Activated CD4-positive, CD25-positive, alpha-beta regulatory T cell treated with anti-CD3 and anti-CD28 coated beads, Interleukin-2, amount 50 U/mL, for 24 hours (primary cell): Measurements from ENCODE around the gene NRGN.

Experiments used
- ATAC-seq, 2 donors: fragments of 150-1000 bp; cut with Tn5 transposase; one replicate each; pipeline ENCODE4 v1.10.0; 2021; ENCODE audit warnings: mild to moderate bottlenecking in 1 of 2, moderate library complexity in 1 of 2

Gene NRGN

DNA sequence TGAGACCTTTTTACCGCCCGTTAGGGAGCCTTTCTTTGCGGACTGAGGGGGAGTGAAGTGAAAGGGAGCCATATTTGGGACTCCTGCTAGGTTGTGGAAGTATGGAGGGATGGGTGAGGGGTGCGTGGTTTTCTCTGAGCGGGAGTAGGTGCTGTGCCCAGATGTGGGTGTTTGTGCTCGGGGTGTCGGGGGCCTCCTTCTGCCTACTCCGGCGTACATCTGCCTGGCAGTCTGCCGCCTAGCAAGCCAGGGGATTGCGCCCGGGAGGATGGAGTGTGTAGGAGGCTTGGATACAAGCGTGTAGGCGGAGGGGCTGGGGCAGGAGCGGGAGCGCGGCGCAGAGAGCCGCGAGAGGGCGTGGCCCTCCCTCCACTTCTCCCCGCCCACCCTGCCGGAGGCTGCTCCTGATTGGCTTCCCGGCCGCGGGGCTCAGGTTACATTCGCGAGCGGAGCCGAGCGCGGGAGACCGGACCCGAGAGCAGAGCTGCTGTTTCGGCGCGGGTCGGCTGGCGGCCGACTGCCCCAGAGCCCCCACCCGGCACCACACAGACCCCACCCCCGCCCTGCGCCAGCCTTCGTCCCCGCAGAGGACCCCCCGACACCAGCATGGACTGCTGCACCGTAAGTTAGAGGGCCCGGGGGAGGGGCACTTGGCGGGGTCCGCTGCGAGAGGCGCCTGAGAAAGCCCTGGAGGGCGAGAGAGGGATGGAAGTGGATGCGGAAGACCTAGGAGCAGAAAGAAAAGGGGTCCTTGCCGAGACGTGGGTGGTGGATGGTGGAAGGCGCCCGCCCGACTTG, at the start of gene NRGN:
Gene NRGN (plus strand): TSS at position 464 of the 798 bp plus-strand sequence. CDS start 143 bp downstream, at position 607.
- peak; percentile 93 to 96 for ATAC-seq

DNA sequence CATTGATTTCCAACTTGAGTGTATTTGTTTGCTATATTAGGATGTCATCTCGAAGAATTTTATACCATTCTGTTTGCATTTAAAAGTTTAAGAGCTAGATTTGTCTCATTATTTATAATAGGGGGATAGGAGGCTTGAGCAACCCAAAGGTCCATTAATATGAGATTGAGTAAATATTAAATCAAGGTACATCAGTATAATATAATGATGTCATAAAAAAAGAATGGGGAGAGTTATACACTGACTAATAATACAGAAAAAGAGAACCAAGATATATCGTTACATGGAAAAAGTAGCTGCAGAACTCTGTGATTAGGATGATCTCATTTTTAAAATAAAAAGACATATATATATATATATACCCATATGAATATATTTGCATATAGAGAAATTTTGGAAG, 46.6 kb upstream of the NRGN start:
- ATAC-seq = no peak

DNA sequence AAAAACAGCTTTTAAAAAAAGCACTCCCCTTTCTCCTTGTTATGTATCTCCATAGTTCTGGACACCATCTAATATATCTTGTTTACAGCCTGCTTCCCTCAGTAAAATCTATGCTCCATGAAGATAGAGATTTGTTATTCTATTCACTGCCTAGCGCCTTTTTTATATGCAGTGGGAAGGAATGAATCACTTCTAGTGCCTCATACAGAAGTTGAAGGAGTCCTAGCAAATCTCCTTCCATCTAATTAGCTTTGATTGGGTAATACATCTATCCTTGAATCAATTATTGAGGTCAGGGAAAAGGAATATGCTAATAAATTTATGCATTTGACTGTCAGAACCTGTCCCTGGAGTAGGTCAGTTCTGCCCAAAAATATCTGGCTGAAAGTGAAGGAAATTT, 40.2 kb upstream of the NRGN start:
- ATAC-seq = no peak

DNA sequence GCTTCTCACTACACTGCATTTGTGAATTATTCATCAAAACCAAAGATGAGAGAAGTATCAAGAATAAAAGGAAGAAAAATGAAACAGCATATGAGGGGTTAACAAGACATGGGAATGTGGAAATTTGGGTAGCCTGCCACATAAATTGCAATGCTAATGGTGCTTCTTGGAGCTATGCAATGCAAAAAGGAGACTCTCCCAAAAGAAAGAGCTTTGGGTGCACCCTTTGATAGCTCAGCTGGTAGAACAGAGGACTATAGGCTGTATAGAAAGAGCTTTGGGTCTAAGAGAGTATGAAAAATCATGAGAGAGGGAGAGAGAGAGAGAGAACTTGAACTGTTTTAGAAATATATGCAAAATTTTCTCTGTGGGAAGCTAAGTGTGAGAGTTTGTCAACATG, 39.7 kb upstream of the NRGN start:
- no peak for ATAC-seq

DNA sequence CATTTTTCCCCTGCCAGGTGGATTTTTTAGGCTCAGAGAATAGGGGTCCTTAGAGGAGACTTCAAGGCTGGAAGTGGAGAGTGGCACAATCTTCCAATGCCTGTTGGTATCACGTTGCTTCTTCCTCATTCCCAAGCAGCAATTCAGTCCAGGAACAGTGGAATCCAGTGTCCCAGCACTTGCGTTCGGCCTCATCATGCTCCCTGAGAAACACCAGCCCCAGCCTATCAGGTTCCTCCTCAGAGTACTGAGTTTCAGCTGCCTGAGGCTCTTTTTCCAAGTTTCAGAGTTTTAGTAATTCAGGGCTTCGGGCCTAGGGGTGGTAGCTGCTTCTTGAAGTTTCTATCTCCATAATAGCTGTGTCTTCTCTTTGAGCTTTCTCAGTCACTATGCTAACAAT, 31.9 kb upstream of the NRGN start:
- ATAC-seq = no peak

DNA sequence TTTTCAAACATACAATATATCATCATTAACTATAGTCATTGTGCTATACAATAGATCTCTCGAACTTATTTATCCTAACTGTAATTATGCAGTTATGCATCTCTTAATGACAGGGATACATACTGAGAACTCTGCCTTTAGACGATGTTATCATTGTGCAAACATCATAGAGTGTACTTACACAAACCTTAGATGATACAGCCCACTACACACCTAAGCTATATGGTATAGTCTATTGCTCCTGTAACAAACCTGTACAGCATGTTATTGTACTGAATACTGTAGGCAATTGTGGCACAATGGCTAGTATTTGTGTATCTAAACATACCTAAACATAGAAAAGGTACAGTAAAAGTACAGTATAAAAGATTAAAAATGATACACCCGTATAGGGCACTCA, 27.4 kb upstream of the NRGN start:
- ATAC-seq = no peak

DNA sequence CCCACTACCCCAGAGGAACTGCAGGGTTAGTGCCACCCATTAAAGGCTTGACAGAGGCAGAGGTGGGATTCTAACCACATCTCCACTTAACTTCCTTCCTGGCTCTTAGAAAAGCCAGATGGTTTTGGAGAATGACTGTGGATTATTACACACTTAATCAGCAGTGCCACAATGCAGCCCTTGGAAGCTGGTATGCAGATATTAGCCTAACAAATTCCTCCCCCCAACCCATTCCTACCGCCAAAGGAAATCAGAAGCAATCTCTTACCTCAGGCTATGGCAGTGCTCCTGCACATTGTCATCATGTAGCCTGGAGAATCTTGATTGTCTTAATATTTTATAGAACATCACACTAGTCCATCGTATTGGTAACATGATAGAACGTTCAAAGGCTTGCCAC, 23.2 kb upstream of the NRGN start:
- ATAC-seq = no peak

DNA sequence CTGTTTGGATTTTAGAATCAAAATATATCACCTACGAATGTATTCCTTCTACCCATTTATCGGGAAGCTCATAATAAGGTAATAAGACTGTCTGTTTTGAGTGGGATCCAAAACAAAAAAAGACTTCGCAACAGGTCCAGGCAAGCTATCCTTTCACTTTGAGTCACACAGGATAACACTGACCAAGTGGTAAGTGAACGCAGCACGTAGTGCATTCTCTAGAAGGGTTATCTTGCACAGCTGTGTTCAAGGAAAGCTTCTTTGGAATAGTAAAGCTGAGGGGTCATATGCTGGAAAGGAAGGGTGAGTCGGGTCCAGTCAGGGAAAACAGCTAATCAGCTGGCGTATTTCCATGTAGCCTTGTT, 22.3 kb upstream of the NRGN start:
- ATAC-seq = no peak

DNA sequence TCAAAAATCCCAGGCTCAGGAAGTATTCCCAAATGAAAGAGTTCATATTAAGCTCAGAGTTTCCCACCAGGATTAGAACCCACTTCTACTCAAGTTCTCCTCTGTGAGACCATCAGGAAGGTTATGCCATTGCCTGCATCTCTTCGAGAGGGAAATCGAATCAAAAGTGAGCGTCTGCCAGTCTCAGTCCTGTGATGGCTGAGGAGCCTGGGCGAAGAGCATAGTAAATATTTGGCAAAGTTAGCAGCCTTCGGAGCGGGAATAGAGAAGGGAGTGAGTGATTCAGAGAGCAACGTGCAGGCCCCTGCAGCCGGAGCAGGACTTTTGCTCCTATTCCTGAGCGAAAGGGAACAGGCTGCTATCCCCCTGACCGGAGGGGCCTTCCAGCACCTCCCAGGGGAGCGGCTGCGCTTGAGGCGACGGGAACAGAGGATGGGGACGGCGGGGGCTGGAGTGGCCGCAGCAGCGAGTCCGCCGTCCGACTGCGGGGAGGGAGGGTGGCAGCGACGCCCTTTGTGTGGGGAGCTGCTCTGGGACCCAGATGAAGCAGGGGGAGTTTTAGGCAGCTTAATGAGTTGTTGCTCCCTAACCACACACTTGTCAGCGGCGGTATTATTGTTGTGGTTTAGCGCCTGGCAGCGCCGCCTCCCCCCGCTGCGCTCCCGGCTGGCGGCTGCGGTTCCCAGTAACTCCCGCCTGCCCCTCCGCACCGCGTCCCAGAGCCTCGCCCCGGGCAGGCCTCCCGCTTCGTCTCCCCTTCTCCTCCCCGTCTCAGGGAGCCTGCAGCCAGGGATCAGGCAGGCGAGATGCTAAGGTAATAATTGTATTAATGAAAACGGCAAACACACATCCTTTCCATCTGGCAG, 21.7 kb upstream of the NRGN start:
- peak in 1 of 2 donors; percentile 36 for ATAC-seq

DNA sequence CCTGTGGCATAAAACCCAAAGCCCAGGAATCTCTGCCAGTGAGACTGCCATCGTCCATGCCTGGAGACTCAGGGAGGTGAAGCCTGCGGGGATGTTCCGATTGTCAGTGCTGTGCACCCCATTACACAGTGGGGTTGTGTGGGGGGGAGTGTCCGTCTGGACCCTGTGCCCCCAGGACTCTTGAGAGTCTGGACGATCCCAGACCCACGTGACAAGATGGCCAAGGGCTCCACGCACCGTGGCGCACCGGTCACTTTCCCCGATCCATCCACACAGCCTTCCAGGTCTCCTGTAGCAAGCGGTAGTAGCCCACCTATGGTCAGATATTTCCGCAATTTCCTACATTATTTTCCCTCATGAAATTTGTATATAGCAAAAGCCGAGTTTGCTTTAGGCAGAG, 20.9 kb upstream of the NRGN start:
- no peak for ATAC-seq

DNA sequence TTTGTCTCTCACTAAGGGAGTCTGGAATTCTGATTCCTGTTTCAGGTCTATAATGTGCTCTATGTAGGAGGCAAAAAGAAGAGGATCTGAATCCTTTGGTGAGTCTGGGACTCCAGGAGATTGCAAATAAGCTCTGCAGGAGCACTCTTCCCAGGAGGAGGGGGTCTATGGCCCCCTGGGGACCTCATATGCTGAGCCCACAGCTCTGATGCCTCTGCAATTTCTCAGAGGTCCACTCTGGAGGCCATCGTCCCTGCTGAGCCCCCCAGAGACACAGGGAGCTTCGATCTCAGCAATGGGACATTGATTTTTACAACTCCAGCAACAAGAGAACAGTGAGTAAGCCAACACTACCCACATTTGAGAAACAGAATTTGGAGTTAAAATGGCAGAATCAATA, 20.2 kb upstream of the NRGN start:
- no peak for ATAC-seq

DNA sequence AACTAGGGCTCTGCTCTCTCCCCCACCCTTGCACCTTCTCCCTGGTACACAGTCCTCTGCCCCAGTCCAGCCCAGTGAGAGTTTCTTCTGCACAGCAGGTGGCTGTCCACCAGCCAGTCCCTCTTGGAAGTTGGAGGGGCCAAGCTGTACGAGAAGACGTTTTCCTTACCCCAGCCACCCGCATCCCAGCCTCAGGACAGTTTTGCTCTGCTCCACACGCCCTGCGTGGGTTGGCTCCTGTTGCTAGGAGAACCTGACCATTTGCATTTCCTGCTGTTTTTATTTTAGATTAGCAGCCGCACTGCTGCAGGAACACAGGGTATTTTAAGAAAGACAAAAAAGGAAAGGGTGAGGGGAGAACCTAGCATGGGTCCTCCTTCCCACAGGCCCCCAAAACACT, 17.6 kb upstream of the NRGN start:
- ATAC-seq = no peak

DNA sequence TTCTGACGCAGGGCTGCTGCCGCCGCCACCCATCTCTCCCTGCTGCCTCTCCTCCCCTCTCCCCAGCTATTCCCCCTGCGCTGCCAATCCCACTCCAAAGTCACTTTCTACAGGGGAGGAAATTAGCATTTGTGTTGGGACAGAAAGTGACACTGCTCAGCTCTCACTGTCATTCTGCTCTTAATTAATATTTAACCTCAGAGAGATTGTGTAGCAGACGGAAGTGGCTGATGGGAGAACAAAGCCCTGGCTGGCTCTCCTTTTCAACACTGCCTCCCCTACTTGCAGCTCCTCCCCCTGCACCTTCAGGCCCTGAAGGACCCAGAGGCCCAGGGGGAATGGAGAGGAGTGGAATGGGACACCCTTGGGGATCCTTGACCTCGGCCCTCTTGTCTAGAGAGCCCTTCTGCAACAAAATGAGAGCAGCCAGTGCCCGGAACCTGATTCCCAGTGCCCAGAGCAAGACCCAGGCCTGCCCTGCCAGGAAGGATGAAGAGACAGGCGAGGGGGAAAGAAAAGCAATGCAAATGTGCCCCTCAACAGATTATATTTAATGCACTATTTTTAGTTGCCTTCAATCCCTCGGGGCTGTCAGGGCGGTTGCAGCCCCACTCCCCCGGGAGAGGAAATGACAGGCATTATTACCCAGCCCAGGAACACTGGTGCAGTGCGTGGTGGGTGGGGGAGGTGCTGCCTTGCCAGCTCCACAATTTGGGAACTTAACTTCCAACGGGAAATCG, 14.6 kb upstream of the NRGN start:
- no peak for ATAC-seq

DNA sequence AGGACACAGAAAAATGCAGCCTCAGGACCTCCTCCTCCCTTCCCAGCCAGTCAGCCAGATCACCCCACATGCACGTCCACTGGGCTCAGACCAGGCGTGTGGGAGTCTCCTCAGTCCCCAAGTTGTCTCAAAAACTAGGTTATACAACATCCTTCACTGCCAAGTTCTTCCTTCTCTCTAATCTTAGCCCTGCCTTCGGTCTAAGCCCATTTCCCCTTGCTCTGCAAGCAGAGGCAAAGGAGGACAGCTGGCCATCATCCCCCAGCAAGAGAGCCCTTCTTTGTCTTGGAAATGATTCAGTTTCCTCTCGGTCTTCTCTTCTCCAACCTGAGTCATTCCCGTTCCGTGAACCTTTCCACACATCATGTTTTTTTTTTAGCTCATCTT, 14.0 kb upstream of the NRGN start:
- no peak for ATAC-seq

DNA sequence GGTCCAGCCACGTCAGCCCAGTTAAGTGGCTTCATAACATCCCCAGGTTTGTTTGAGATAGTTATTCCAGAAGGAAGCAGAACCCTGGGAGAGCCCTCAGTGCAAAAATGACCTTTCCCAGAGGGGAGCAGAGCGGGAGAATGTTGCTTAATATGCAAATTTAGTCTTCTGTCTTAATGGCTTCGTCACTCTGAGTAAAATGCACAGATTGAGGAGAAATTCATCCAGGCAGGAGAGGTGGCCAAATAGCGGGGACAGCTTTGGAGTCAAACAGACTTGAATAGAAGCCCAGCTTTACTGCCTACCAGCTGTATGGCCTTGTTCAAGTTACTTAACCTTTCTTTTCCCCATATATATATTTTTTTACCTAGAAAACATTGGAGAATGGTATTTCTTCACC, 12.3 kb upstream of the NRGN start:
- ATAC-seq = no peak

DNA sequence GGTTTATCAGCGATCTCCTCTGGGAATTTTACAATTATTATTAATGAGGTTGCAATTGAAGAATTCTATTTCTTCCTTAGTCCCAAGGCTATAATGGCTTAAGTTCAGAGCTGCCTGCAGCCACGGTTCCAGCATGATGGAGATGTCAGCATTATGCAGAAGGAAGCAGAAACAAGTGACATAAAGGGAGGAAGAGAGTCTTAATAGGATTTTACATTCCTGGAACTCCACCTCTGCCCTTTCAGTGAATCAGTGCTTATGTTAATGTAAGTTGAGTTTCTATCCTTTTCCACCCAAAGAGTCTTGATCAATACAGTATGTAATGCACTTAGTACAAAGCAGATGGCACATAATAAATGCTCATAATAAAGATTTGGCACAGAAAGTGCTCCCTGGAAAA, 11.6 kb upstream of the NRGN start:
- ATAC-seq = no peak

DNA sequence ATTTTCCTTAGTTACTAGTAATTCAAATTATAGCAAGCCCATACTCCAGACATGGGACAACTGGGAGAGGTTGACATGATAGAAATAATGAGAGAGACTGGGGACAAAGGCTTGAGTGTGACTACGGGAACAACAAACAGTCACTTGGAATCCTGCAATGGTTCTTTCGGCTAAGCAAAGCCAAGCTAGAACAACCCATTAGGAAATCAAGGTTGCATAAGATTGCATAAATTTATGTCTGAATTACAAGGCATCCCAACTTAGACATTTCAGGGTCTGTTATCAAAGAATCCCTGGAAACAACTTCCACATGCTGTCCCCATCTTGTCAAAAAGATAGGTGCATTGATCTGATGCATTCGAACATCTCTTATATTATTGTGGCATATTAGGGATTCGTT, 10.2 kb upstream of the NRGN start:
- ATAC-seq = no peak

DNA sequence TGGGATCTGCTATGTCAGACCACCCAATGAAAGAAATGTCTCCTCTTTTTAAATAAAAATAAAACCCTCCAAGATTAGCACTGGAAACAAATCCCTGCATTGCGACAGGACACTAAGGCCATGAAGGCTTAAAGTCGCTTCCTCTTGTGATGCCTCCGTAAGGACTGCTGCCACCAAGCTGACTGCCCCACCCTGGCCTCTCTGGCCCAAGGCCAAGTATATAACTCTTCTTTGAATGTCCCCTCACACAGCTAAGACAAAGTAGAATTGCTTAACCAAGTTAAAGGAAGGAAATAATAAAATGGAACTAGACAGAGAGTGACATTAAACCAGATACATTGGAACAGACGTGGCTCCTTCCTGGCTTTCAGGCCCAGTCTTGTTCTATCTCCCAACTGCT, 7.5 kb upstream of the NRGN start:
- no peak for ATAC-seq

DNA sequence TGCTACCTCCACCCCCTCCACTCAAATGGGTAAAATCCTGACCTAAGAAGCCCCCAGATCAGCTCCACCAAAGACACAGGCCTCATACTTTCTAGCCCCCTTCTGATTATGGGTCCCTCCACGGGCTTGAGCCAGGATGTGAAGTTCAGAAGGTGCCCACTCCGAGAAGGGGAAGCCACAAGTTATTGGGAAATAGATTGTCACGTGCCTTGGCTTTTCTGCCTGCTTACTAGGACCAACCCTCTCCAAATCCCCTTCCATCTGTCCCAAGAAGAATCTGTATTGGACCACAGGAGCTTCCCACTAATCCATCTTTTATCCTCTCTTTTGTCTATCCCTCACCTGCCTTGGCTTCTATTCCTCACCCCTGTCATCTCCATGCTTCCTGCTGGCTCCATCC, 3.0 kb upstream of the NRGN start:
- no peak for ATAC-seq

DNA sequence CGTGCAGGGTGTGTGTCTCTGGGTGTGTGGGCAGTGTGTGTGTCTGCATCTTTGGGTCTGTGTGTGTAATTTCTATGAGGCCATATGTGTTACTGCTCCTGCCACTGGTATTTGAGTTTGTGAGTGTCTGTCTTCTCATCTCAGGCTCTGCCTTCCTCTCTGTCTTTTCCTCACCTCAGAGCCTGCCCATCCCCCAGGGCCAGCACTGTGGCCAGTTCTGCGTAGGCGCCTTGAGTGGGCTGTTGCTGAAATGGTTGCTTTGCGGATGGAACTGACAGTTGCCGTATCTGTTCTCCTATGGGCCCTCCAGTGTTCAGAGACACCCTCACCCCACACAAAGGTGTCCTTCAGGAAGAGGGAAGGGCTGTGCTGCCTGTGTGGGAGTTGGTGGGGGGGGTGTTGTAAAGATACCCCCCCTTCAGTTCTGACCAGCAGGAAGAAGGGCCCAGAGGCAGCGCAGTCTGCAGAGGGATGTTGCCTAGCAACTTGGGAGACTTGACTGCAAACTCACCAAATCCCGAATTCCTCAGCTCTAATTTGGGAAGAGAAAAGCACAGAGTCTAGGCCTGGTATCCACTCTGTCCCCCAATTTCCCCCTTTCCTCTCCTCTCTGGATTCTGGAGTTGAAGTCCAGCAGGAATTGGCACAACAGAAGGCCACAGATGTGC, 2.0 kb upstream of the NRGN start:
- ATAC-seq = no peak

DNA sequence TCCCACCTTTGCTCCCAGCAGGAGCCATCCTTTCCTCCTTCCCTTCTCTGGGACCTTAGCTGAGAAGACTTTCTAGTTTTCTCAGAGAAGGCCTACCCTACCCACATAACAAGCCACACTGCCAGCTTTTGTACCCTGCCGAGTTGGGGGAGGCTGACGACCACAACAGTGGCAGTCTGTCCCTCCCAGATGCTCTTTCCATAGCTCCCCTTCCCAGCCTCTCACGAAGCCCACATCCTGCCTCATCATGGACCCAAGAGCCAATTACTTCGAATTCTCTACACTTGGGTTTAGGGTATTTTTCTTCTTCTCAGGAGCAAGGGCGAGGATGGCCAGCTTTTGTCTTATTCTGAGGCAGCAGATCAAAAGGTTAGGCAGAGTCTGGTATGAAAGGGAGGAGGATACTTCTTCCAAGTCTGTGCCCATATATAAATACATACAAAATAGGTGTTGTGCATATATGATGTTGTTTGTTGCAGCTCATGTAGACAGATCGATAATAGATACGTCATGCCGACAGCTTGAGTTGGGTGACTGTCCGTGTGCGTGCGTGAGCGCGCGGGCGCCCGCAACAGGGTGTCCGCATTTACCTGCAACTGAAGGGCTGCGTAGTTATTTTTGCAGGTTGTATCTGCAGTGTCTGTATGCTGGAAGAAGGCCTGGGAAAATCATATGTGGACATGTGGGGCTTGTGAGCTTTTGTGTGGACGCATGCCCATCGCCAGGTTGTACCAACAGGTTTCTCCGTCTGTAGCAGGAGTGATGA, 846 bp upstream of the NRGN start:
- ATAC-seq = no peak

DNA sequence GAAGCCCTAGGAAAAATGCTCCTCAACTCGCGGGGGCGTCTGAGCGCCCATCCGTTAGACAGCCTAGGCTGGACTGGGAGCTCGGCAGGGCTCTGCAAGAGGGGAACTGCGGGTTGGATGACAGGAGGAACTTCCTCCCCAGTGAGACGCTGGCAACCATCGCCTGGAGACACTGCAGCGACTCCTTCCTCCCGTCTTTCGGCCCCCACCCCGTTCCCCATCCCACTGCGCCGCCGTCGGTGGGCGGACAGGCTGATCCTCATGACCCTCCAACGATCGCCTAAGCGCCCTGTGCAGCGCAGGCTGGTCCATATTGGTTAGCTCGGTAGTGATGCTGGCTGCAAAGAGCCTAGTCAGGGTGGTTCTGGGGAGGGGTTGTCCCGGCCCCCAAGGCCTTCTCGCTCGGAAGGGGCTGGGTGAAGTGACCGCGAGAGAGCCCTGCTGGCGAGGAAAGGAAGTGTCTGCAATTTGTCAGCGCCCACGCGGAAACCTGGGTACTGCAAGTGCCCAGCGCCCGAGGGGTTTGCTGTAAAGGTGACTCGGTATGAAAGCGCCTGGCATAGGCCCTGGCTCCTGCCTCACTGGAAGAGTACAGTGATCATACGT, 638 bp downstream of the NRGN start:
- ATAC-seq = peak; percentile 30 to 52
